GM12873 (cell line): ENCODE results near the gene ROCK2.
A peak's percentile ranks its signal among the peaks of the same experiment; 100 is the strongest.

Experiments
- TF ChIP-seq, protein P1 (sequence below): IDR thresholded peaks from 2 replicates; pipeline ENCODE4 v1.5.1; 2012; ENCODE audit warnings: low read depth, mild to moderate bottlenecking, moderate library complexity, low read length, control low read depth; ENCODE audit not compliant: insufficient read depth; ENCODE audit errors: missing control alignments

ROCK2 gene

DNA sequence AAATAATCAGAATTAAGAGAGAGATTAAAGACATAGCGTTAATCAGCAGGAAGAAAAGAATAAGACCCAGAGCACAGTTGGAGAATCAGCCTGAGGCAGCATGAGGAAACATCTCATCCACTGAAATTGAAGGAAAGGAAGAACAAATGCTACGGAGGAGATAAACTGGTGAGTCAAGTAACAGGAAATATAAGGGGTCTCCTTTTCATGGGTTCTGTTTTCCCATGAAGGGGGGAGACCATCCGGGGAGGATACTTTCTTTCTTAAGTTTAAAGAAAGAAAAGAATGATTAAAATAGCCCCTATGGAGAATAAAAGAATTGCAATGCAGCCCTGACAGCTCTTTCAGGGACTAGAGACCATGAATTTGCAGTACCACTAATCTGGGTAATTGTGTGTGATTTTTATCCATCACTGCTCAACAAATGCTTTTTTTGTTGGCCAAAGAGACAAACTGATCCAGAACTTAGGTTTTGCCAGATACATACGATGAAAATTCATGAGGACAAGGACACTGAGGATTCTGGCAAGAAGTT lies 17.7 kb downstream of the ROCK2 start:
- TF ChIP-seq, protein P1, sequence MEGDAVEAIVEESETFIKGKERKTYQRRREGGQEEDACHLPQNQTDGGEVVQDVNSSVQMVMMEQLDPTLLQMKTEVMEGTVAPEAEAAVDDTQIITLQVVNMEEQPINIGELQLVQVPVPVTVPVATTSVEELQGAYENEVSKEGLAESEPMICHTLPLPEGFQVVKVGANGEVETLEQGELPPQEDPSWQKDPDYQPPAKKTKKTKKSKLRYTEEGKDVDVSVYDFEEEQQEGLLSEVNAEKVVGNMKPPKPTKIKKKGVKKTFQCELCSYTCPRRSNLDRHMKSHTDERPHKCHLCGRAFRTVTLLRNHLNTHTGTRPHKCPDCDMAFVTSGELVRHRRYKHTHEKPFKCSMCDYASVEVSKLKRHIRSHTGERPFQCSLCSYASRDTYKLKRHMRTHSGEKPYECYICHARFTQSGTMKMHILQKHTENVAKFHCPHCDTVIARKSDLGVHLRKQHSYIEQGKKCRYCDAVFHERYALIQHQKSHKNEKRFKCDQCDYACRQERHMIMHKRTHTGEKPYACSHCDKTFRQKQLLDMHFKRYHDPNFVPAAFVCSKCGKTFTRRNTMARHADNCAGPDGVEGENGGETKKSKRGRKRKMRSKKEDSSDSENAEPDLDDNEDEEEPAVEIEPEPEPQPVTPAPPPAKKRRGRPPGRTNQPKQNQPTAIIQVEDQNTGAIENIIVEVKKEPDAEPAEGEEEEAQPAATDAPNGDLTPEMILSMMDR, result no peak

DNA sequence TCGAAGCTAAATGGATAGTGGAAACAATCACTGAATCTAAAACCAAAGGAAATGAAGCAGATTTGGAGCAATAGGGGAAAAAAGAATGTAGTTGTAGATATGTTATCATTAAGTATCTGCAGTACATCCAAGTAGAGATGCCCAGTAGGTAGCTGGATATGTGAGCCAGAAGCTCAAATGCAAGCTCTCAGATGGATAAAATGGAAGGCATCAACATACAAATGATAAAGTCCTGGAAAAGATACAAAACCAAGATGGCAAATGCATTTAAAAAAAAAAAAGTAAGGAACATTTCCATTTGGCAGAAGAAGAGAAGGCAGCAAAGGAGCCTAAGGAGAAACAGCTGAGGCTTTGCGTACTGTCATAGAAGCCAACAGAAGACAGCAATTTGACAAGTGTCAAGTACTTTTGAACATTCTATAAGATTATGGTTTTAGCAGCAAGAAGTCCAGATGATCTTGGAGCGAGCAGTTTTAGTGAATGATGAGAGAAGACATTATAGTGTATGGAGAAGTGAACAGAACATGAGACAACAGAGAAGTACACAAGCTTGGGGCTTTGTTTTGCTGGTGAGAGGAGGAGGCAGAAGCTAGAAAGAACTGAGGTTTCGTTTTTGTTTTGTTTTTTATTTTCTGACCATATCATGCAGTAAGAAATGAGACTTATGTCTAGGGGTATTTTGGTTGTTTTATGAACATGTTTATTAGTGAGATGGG lies 18.3 kb downstream of the ROCK2 start:
- TF ChIP-seq, protein P1, result no peak

DNA sequence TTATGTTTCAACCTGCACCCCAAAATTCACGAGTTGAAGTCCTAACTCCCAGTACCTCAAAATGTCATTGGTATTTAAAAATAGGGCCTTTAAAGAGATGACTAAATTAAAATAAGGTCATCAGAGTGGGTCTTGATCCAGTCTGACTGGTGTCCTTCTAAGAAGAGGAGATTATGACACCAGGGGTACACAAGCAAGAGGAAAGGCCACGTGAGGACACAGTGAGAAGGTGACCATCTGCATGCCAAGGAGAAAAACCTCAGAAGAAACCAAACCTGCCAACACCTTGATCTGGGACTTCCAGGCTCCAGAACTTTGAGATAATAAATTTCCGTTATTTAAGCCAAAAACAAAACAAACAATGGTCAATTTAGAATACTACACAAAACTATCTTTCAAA lies 22.6 kb downstream of the ROCK2 start:
- TF ChIP-seq, protein P1, result no peak

DNA sequence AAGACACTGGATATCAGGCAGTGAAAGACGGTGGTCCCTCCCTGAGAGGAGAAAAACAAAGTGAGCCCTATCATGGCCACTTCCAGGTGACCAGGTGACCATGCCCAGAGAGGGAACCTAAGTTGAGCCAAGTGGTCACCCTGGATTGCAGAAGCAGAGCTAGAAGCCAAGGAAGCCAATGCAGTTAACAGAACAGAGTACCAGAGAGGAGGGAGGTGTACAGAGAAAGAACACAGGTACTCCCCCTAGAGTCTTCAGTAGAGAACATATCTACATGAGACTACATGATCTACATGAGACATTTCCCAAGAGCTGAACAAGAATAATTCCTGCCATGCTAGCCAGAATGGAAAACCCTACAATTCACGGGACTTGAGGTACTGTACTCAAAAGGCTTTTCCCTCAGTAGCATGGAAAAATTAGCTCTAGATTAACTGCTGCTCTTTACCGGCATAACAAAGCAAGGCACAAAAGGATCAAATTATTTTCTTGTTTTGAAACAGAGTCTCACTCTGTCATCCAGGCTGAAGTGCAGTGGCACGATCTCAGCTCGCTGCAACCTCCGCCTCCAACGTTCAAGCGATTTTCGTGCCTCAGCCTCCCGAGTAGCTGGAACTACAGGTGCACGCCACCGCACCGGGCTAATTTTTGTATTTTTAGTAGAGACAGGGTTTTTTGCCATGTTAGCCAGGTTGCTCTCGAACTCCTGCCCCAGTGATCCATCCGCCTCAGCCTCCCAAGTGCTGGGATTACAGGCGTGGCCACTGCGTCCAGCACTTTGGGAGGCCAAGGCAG lies 23.5 kb downstream of the ROCK2 start:
- TF ChIP-seq, protein P1, result peak; percentile 12

DNA sequence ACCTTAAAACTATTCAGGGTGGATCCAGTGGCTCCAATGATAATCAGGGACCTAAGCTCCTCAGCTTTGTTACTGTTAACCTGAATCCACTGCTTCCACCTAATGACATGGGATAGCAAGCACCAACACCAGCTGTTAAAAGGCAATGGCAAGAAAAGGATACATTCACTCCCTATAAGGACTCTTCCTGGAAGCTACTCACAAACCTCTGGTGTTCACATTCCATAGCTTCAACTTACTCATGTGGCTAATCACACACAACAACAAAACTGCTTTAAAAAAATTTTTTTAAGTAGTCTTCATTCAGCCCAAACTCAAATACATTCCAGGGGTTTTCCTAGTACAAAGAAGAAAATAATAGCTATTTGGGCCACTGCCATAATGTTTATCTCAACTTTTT lies 24.5 kb downstream of the ROCK2 start:
- TF ChIP-seq, protein P1, result no peak

DNA sequence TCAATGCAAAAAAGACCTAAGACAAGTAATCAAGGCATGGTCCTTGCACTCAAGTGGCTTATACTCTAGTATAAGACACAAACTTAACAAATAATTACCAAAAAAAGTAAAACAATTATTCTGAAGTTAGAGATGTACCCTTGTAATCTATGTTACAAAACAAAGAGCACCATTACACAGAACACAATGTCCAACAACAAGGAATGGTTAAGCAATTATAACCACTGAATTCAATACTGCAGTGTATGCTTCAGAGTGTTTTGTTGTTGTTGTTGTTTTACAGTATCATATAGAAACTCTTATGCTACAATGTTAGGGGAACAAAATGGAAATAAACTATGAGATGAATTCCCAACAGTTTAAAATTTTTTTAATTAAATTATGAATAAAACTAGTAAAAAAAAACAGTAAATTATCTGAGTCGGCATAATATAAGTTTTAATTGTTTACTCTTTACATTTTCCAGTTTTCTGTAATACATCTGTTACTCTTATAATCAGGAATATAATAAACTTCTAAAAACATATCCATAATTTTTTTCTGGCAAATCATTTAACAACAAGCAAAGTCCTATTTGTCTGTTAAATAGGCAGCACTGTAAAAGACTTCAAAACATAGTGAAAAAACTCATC lies 29.2 kb downstream of the ROCK2 start:
- TF ChIP-seq, protein P1, result no peak

DNA sequence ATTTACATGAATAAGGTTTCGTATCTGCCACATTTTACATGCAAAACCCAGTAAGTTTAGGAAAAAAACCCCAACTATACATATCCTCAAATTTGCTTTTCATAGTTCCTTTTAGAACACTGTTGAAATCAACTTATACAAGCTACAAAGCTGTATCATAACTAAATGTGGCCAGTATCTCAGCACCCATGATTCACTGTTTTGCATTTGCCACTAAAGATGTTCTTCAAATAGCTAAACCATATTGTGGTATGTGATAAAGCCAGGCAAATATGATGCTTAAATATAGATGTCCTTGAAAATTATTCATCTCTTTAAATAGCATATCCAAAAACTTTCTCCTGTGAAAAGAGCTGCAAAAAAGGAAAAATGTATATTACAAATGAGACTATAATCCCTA lies 29.9 kb downstream of the ROCK2 start:
- TF ChIP-seq, protein P1, result no peak
